HG03558 (cell line): Measurements from ENCODE around the gene TSC2.
"Not testable (repeated sequence)": the region's sequence is repeated elsewhere in the genome, so short reads cannot be mapped to it uniquely, and the experiment has no call there.

Source experiments
- ATAC-seq: cut with Tn5 transposase; IDR thresholded peaks from one replicate; pipeline ENCODE4 v1.9.1; 2021; ENCODE audit warnings: moderate number of reproducible peaks; ENCODE audit not compliant: unreplicated experiment; ENCODE audit errors: extremely low read depth

TSC2 gene

DNA sequence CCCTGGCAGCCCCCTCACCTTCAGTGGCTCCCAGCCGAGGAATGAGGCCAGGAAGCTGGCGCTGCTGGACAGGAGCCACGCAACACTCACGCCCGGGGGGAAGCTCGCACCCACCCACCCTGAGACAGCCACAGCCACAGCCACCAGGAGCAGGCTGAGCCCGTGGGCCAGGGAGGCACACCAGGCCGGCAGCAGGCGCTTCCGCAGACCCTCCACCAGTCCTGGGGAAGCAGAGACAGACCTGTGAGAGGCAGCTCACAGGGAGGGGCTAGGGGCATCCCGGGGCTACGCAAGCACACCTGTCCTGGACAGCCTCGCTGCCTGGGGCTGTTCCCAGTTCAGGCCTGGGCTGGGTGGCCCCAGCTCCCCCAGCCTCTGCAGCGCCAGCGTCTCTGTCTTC is 46.0 kb downstream of the TSC2 start:
- no peak for ATAC-seq

DNA sequence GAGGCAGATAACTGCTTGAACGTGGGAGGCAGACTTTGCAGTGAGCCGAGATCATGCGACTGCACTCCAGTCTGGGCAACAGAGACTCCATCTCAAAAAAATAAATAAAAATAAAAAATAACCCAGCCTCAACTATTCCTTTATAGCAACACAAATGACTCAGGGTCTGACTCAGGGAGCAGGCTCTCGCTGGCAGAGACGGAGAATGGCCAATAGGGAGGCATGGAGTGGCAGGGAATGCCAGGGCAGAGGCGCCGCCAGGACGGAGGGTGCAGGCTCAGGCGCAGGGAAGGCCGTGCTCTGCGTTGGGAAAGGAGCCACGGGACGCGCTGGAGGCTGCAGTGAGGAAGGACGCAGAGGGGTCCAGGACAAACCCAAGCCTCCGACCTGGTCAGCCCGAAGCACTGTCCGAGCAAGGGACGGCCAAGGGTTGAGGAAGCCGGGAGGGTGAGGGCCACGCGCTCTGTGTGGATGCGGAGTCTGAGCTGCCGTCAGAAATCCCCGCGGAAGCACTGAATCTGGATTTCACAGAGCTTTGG is 47.6 kb downstream of the TSC2 start:
- no peak for ATAC-seq

DNA sequence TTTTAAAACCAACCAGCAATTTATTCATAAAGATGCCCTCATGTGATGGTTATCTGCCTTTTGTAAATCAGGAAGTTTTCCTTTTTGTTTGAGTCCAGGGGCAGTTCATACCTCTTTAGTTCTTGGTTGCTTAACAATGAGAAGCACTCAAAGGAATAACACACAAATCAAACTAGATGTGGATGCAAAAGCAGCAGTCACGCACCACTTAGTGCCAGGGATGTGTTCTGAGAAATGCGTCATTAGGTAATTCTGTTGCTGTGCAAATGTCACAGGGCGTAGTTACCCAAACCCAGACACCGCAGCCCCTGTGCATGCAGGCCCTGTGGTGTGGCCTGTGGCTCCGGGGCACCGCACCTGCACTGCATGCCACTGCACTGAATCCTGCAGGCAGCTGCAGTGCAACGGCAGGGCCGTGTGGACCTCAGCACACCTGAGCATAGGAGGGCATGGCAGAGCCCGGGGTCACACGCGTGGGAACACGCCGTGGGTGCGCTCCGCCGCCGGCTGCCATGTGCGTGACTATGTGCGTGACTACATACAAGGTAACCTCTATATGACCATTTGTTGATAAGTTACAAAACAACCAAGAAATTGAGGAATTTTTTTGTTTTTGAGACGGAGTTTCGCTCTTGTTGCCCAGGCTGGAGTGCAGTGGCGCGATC is 48.3 kb downstream of the TSC2 start:
- no peak for ATAC-seq

GRCh38 chr16:2096853-2097595 is 49.2 kb downstream of the TSC2 start:
- ATAC-seq, result no peak

DNA sequence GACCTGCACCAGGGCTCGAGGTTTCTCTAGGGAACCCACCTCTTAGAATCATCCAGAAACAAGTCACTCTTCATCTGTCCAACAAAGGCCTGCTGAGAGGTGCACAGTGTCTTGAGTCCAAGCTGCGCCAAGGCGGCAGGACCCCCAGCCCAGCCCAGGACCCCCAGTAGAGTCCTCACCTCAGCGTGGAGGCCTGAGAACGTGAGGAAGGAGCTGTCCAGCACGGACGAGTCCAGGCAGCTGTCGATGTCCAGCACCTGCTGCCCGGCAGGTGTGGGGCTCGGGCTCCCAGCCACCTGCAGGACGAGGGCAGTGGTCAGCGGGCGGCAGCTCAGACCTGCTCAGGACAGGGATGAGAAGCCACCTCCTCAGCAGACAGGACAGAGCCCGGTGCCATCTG is 49.9 kb downstream of the TSC2 start:
- ATAC-seq, result not testable (repeated sequence)

DNA sequence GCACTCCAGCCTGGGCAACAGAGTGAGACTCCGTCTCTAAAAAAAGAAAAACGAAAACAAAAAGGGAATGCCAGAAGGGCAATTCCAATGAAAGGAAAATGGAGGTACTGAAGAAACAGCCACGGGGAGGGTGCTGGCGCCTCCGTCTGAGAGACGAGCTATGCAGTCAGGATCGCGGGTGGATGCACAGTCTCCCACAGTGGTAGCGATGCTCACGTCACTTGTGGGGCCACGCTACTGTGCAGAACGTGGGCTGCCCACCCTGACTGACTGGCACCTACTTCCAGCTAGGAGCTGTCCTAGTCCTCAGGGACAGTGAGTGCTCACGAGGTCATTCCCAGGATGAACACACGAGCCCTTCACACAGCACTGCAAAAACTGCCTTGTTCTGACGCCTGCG is 53.8 kb downstream of the TSC2 start:
- not testable (repeated sequence) for ATAC-seq

GRCh38 chr16:2102471-2102870 is 54.7 kb downstream of the TSC2 start:
- ATAC-seq, result no peak

DNA sequence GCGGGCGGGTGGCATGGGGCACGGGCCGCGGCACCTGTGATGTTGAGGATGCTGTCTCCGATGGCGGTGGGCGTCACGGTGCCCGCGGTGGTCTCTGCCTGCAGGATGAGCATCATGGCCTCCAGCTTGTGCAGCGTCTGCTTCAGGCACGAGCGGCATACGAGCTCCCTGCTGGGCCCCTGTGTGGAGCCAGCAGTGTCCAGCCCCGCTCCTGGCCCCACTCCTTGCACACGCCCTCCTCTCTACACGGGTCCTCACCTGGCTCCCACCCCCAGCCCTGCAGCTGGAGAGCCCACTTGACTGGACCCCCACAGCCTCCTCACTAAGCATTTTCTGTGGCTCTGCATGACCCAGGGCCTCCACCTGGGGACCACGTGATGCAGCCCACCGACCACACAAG is 56.7 kb downstream of the TSC2 start:
- ATAC-seq, result not testable (repeated sequence)

DNA sequence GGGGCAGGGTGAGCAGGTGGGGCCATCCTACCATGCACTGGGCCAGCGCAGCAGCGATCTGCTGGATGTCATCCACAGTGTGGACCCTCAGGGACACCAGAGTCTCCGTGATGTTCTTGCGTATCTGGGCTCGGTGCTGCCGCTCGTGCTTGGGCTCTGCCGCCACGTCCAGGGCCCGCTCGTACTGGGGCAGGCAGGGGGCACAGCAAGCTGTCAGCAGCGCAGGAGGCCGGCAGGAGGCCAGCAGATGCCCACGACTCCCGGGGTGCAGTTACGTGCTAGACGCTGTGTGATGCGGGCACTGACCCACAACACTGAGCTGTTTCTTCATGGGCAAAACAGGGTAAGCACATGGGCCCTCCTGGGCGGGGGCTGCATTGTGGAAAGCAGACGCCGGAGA is 57.5 kb downstream of the TSC2 start:
- not testable (repeated sequence) for ATAC-seq

- ATAC-seq, result not testable (repeated sequence)
Observed at GRCh38 chr16:2105769-2106168, 58.0 kb downstream of the TSC2 start.

GRCh38 chr16:2106211-2106610 is 58.4 kb downstream of the TSC2 start:
- ATAC-seq, result not testable (repeated sequence)

DNA sequence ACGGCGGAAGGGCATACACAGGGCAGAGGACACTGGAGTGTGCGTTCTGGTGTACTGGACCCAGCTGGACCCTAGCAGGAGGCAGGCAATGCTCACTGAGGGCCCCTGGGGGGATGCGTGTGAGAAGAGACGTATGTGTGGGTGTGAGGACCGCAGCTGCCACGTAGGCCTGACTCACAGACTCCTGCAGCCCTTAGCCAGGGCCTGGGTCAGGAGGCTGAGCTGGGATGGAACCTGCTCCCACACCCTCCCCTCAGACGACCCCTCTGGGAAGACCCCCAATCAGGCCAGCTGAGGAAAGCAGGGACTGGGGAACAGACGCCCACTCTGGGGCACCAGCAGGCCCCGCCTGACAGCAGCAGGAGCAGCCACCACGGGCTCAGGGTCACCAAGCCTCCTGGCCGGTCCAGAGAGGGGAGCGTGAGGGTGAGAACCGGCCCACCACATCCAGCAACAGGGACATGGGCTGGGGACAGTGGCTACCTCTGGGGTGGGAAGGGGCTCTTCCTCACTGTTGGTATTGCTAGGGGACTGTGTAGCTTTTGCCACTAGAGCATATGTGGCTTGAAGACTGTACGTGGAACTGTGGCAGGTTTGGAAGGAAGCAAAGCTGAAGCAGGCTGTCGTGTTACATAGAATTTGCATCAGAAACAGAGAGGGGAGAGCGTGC is 59.5 kb downstream of the TSC2 start:
- ATAC-seq, result not testable (repeated sequence)

- ATAC-seq, result not testable (repeated sequence)
Observed at GRCh38 chr16:2107791-2108125, 60.0 kb downstream of the TSC2 start.

- ATAC-seq, result not testable (repeated sequence)
Observed at GRCh38 chr16:2108446-2109270, 60.9 kb downstream of the TSC2 start.

GRCh38 chr16:2109271-2109580 is 61.4 kb downstream of the TSC2 start:
- not testable (repeated sequence) for ATAC-seq

DNA sequence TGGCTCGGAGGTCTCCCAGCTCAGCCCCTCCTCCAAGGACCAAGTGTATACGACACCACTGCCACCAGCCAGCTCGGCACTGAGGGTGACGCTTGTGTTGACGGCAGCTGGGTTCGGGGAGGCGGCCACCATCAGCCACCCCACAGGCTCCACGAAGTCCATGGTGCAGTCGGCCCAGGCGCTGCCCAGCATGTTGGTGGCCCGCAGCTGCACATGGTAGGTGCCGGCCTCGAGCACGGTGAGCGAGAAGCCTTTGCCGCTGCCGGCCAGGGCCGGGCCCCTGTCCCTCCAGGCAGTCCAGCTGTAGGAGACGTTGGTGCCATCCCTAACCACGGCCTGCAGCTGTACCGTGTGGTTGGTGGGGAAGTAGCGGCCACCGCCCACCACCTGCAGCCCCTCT is 62.1 kb downstream of the TSC2 start:
- not testable (repeated sequence) for ATAC-seq

- ATAC-seq, result not testable (repeated sequence)
Observed at GRCh38 chr16:2110332-2111008, 62.7 kb downstream of the TSC2 start.

GRCh38 chr16:2111009-2111353 is 63.2 kb downstream of the TSC2 start:
- not testable (repeated sequence) for ATAC-seq

DNA sequence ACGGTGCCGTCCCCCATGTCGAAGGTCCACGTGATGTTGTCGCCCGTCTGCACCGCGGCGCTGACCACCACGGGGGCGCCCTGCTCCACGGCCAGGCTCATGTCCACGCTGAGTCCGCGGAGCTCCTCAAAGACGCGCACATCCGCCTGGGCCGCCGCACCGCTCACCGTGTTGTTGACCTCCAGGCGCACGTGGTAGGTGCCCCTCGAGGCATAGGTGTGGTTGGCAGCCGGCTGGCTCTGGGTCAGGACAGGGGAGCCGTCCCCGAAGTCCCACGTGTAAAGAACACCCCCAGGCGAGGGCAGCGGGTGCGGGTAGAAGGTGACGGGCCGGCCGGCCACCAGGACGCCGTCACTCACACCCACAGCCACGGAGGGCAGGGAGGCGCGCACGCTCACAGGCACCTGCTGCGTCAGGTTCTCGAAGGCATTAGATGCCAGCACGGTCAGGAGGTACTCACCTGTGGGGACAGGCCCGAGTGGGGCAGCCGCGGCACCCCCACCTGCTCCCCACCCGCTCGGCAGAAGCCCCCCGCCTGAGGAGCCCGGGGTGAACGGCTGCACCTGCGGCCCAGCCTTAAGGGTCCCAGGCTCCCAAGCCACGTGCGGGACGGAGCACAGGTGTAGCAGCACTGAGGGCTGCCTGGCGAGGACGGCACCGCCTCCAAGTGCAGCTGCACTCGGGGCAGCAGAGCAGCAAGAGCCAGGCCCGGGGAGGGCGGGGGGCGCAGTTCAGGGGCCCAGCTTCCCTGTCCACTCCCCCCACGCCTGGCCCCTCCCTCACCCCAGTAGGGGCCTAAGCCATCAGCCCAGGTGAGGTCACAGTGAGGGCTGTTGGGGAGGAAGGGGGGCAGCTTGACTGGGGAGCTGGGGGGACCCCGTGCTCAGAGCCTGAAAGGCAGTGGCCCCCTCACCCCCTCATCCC is 63.9 kb downstream of the TSC2 start:
- ATAC-seq, result not testable (repeated sequence)
